ENCODE data around the gene CAMK1D.
A peak's percentile ranks its signal among the peaks of the same experiment; 100 is the strongest.
"Not testable (repeated sequence)": the region's sequence is repeated elsewhere in the genome, so short reads cannot be mapped to it uniquely, and the experiment has no call there.

The CAMK1D gene

GRCh38 chr10:12707461-12708185, 358.3 kb downstream of the CAMK1D start:
- DNase-seq = no peak

GRCh38 chr10:12709000-12709401, 359.7 kb downstream of the CAMK1D start:
- no peak for DNase-seq

GRCh38 chr10:12709521-12709963, 360.2 kb downstream of the CAMK1D start:
- DNase-seq = no peak

GRCh38 chr10:12710157-12710556, 360.8 kb downstream of the CAMK1D start:
- DNase-seq = no peak

GRCh38 chr10:12710594-12711349, 361.4 kb downstream of the CAMK1D start:
- peak; percentile 72 for DNase-seq

- DNase-seq = no peak
Measured at GRCh38 chr10:12711350-12711708, 362.0 kb downstream of the CAMK1D start.

GRCh38 chr10:12712293-12712983, 363.1 kb downstream of the CAMK1D start:
- DNase-seq = no peak

GRCh38 chr10:12712984-12713316, 363.6 kb downstream of the CAMK1D start:
- not testable (repeated sequence) for DNase-seq

GRCh38 chr10:12716042-12716441, 366.7 kb downstream of the CAMK1D start:
- no peak for DNase-seq

- DNase-seq = no peak
Measured at GRCh38 chr10:12717981-12718707, 368.8 kb downstream of the CAMK1D start.

GRCh38 chr10:12719365-12719764, 370.0 kb downstream of the CAMK1D start:
- no peak for DNase-seq

- no peak for DNase-seq
Measured at GRCh38 chr10:12720217-12720981, 371.1 kb downstream of the CAMK1D start.

GRCh38 chr10:12721334-12721733, 372.0 kb downstream of the CAMK1D start:
- DNase-seq = no peak

- DNase-seq = no peak
Measured at GRCh38 chr10:12723220-12723619, 373.9 kb downstream of the CAMK1D start.

- DNase-seq = no peak
Measured at GRCh38 chr10:12724807-12725579, 375.6 kb downstream of the CAMK1D start.

GRCh38 chr10:12725580-12725888, 376.2 kb downstream of the CAMK1D start:
- not testable (repeated sequence) for DNase-seq

GRCh38 chr10:12726971-12727831, 377.9 kb downstream of the CAMK1D start:
- DNase-seq = no peak

GRCh38 chr10:12727832-12728215, 378.5 kb downstream of the CAMK1D start:
- no peak for DNase-seq

- no peak for DNase-seq
Measured at GRCh38 chr10:12728494-12728893, 379.1 kb downstream of the CAMK1D start.

- DNase-seq = no peak
Measured at GRCh38 chr10:12729885-12730284, 380.5 kb downstream of the CAMK1D start.

Measured in T-helper 9 cell (primary cell).